ENCODE data around the gene ELOVL4.

DNA sequence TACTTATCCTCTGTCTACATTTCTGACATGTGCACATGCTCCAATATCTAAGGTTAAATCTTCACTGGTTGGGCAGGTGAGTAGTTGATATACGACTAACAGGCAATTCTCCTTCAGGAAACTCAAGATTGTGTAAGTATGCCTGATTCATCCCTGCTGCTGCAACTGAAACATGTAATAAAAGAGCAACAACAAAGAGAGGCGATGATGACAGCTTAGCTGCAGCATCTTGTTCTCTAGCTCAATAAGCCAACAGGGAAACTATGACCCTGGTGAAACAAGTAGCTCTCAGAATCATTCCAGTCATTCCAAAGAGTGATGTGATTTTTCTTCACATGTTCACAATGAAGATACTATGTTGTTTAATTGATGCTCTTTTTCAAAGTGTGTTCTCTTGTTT is 74.4 kb downstream of the ELOVL4 start:
- TF ChIP-seq, protein P1, sequence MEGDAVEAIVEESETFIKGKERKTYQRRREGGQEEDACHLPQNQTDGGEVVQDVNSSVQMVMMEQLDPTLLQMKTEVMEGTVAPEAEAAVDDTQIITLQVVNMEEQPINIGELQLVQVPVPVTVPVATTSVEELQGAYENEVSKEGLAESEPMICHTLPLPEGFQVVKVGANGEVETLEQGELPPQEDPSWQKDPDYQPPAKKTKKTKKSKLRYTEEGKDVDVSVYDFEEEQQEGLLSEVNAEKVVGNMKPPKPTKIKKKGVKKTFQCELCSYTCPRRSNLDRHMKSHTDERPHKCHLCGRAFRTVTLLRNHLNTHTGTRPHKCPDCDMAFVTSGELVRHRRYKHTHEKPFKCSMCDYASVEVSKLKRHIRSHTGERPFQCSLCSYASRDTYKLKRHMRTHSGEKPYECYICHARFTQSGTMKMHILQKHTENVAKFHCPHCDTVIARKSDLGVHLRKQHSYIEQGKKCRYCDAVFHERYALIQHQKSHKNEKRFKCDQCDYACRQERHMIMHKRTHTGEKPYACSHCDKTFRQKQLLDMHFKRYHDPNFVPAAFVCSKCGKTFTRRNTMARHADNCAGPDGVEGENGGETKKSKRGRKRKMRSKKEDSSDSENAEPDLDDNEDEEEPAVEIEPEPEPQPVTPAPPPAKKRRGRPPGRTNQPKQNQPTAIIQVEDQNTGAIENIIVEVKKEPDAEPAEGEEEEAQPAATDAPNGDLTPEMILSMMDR (IDR thresholded peaks at IDR 0.05; ENCODE audit: low read depth, low read length, poor library complexity, severe bottlenecking), result no peak
- TF ChIP-seq EZH2phosphoT487 (IDR thresholded peaks at IDR 0.05; ENCODE audit: borderline replicate concordance, low read length), result no peak
